IgD-negative memory B cell (primary cell): ENCODE measurements around the gene RIN3. TPM values are rescaled to one million over a fixed set of nuclear protein-coding genes. Genes with fewer than 3 reads are reported as not detected.

ENCODE experiments used
- H3K27ac Mint-ChIP-seq, 3 donors: one replicate each; pipeline ENCODE4 v1.8.0; 2020 to 2022; ENCODE audit warnings: mild to moderate bottlenecking in 3 of 3, mixed read lengths in 3 of 3, moderate library complexity in 1 of 3
- H3K27me3 Mint-ChIP-seq: one replicate; pipeline ENCODE4 v1.8.0; 2021; ENCODE audit warnings: mixed read lengths
- H3K36me3 Mint-ChIP-seq: one replicate; pipeline ENCODE4 v1.8.0; 2020; ENCODE audit warnings: mild to moderate bottlenecking, mixed read lengths
- H3K4me1 Mint-ChIP-seq, 3 donors: one replicate each; pipeline ENCODE4 v1.8.0; 2020 to 2022; ENCODE audit warnings: mixed read lengths in 3 of 3, mild to moderate bottlenecking in 1 of 3
- H3K4me3 Mint-ChIP-seq, 4 donors: one replicate each; pipeline ENCODE4 v1.8.0; 2020 to 2022; ENCODE audit warnings: mild to moderate bottlenecking in 4 of 4, mixed read lengths in 4 of 4, moderate library complexity in 3 of 4
- H3K9me3 Mint-ChIP-seq, 3 donors: one replicate each; pipeline ENCODE4 v1.8.0; 2020 to 2021; ENCODE audit warnings: mixed read lengths in 3 of 3, mild to moderate bottlenecking in 1 of 3
- polyA plus RNA-seq: library from polyadenylated mRNA; unstranded; fragments of 300-500 nt; fragmentation: Illumina TruSeq; gene quantifications from one replicate; pipeline ENCODE4 v1.2.3, GENCODE V29; 2021

RIN3 gene
- polyA plus RNA-seq, 1 donor from 2014 or later, result 29.4 TPM

GRCh38 chr14:92586963-92587699, 73.5 kb downstream of the RIN3 start:
- peaks cover 33 to 50% (median 45%) of the 10 kb centered on the region in 3 donors for H3K4me1 Mint-ChIP-seq
- peaks cover 0 to 4% (median 0%) of the 10 kb centered on the region in 3 donors for H3K9me3 Mint-ChIP-seq
- H3K27ac Mint-ChIP-seq, result peak overlapping the region in 2 of 3 donors; percentile 46 to 76
- H3K27me3 Mint-ChIP-seq, result peaks cover 7% of the 10 kb centered on the region
- peak overlapping the region in 2 of 4 donors; percentile 13 to 72 for H3K4me3 Mint-ChIP-seq
- peaks cover 5% of the 10 kb centered on the region for H3K36me3 Mint-ChIP-seq

GRCh38 chr14:92587700-92588085, 74.1 kb downstream of the RIN3 start:
- peak overlapping the region in 2 of 3 donors; percentile 13 to 76 for H3K27ac Mint-ChIP-seq
- H3K9me3 Mint-ChIP-seq, result peaks cover 0 to 4% (median 0%) of the 10 kb centered on the region in 3 donors
- peaks cover 5% of the 10 kb centered on the region for H3K27me3 Mint-ChIP-seq
- no peak overlapping the region for H3K4me3 Mint-ChIP-seq
- peaks cover 2% of the 10 kb centered on the region for H3K36me3 Mint-ChIP-seq
- peaks cover 29 to 47% (median 43%) of the 10 kb centered on the region in 3 donors for H3K4me1 Mint-ChIP-seq

GRCh38 chr14:92589213-92589852, 75.8 kb downstream of the RIN3 start:
- Mint-ChIP-seq H3K27ac (peak overlapping the region in 1 of 3 donors; percentile 86), H3K4me1 (peaks cover 22 to 41% (median 36%) of the 10 kb centered on the region in 3 donors), H3K36me3 (peaks cover under 1% of the 10 kb centered on the region), H3K9me3 (peaks cover 0 to 4% (median 0%) of the 10 kb centered on the region in 3 donors), H3K27me3 (peaks cover 3% of the 10 kb centered on the region), H3K4me3 (peak overlapping the region in 1 of 4 donors; percentile 47)

GRCh38 chr14:92590176-92590575, 76.6 kb downstream of the RIN3 start:
- H3K27me3 Mint-ChIP-seq, result peaks cover 3% of the 10 kb centered on the region
- H3K4me3 Mint-ChIP-seq, result peak overlapping the region in 1 of 4 donors; percentile 30
- H3K4me1 Mint-ChIP-seq, result peaks cover 22 to 39% (median 36%) of the 10 kb centered on the region in 3 donors
- peak overlapping the region in 1 of 3 donors; percentile 86 for H3K27ac Mint-ChIP-seq
- peaks cover 2% of the 10 kb centered on the region for H3K36me3 Mint-ChIP-seq
- H3K9me3 Mint-ChIP-seq, result peaks cover 0 to 4% (median 0%) of the 10 kb centered on the region in 3 donors

GRCh38 chr14:92590941-92591340, 77.4 kb downstream of the RIN3 start:
- Mint-ChIP-seq H3K9me3 (peaks cover 0 to 4% (median 0%) of the 10 kb centered on the region in 3 donors), H3K27ac (peak overlapping the region; percentile 0 to 78 (median 15)), H3K36me3 (peaks cover 2% of the 10 kb centered on the region), H3K27me3 (peaks cover 3% of the 10 kb centered on the region), H3K4me3 (no peak overlapping the region), H3K4me1 (peaks cover 16 to 33% (median 31%) of the 10 kb centered on the region in 3 donors)

GRCh38 chr14:92591346-92591745, 77.8 kb downstream of the RIN3 start:
- H3K27ac Mint-ChIP-seq, result peak overlapping the region; percentile 0 to 78 (median 15)
- peaks cover 15 to 29% (median 28%) of the 10 kb centered on the region in 3 donors for H3K4me1 Mint-ChIP-seq
- no peak overlapping the region for H3K4me3 Mint-ChIP-seq
- H3K36me3 Mint-ChIP-seq, result peaks cover 3% of the 10 kb centered on the region
- H3K27me3 Mint-ChIP-seq, result peaks cover 3% of the 10 kb centered on the region
- H3K9me3 Mint-ChIP-seq, result peaks cover 0 to 4% (median 0%) of the 10 kb centered on the region in 3 donors

- peaks cover 6% of the 10 kb centered on the region for H3K36me3 Mint-ChIP-seq
- H3K27me3 Mint-ChIP-seq, result no peaks in the 10 kb centered on the region
- H3K4me1 Mint-ChIP-seq, result peaks cover 11 to 27% (median 20%) of the 10 kb centered on the region in 3 donors
- H3K27ac Mint-ChIP-seq, result no peak overlapping the region
- H3K9me3 Mint-ChIP-seq, result peaks cover 0 to 4% (median 0%) of the 10 kb centered on the region in 3 donors
- no peak overlapping the region for H3K4me3 Mint-ChIP-seq
Observed at GRCh38 chr14:92595267-92595666, 81.7 kb downstream of the RIN3 start.

- Mint-ChIP-seq H3K9me3 (peaks cover 0 to 3% (median 0%) of the 10 kb centered on the region in 3 donors), H3K27ac (peak overlapping the region in 1 of 3 donors; percentile 60), H3K4me3 (no peak overlapping the region), H3K4me1 (peaks cover 4 to 20% (median 13%) of the 10 kb centered on the region in 3 donors), H3K36me3 (peaks cover 6% of the 10 kb centered on the region), H3K27me3 (no peaks in the 10 kb centered on the region)
Observed at GRCh38 chr14:92596331-92596907, 82.8 kb downstream of the RIN3 start.

GRCh38 chr14:92597906-92598905, 84.6 kb downstream of the RIN3 start:
- Mint-ChIP-seq H3K27ac (no peak overlapping the region), H3K4me1 (peaks cover 3 to 16% (median 8%) of the 10 kb centered on the region in 3 donors), H3K27me3 (no peaks in the 10 kb centered on the region), H3K4me3 (no peak overlapping the region), H3K36me3 (peaks cover 6% of the 10 kb centered on the region), H3K9me3 (no peaks in the 10 kb centered on the region)

GRCh38 chr14:92599811-92600210, 86.2 kb downstream of the RIN3 start:
- no peak overlapping the region for H3K4me3 Mint-ChIP-seq
- peaks cover 3 to 16% (median 8%) of the 10 kb centered on the region in 3 donors for H3K4me1 Mint-ChIP-seq
- H3K36me3 Mint-ChIP-seq, result peaks cover 5% of the 10 kb centered on the region
- H3K27ac Mint-ChIP-seq, result peak overlapping the region in 1 of 3 donors; percentile 4
- no peaks in the 10 kb centered on the region for H3K9me3 Mint-ChIP-seq
- no peaks in the 10 kb centered on the region for H3K27me3 Mint-ChIP-seq

GRCh38 chr14:92600318-92601053, 86.9 kb downstream of the RIN3 start:
- Mint-ChIP-seq H3K4me1 (peaks cover 3 to 19% (median 8%) of the 10 kb centered on the region in 3 donors), H3K36me3 (peaks cover 7% of the 10 kb centered on the region), H3K9me3 (no peaks in the 10 kb centered on the region), H3K27me3 (no peaks in the 10 kb centered on the region), H3K4me3 (no peak overlapping the region), H3K27ac (peak overlapping the region in 1 of 3 donors; percentile 67)

- peaks cover 3 to 24% (median 8%) of the 10 kb centered on the region in 3 donors for H3K4me1 Mint-ChIP-seq
- peak overlapping the region in 1 of 3 donors; percentile 36 for H3K27ac Mint-ChIP-seq
- peaks cover 6% of the 10 kb centered on the region for H3K36me3 Mint-ChIP-seq
- no peaks in the 10 kb centered on the region for H3K9me3 Mint-ChIP-seq
- H3K27me3 Mint-ChIP-seq, result no peaks in the 10 kb centered on the region
- H3K4me3 Mint-ChIP-seq, result no peak overlapping the region
Observed at GRCh38 chr14:92601131-92601710, 87.6 kb downstream of the RIN3 start.

- Mint-ChIP-seq H3K4me1 (peaks cover 3 to 29% (median 8%) of the 10 kb centered on the region in 3 donors), H3K9me3 (peaks cover 0 to 3% (median under 1%) of the 10 kb centered on the region in 3 donors), H3K27me3 (no peaks in the 10 kb centered on the region), H3K27ac (no peak overlapping the region), H3K36me3 (peaks cover 6% of the 10 kb centered on the region), H3K4me3 (no peak overlapping the region)
Observed at GRCh38 chr14:92601757-92602417, 88.3 kb downstream of the RIN3 start.
